Thyroid gland (tissue), 4 donors: ENCODE measurements around the gene CACNG6. TPM values are rescaled to one million over a fixed set of nuclear protein-coding genes. Genes with fewer than 3 reads are reported as not detected.

Source experiments
- DNase-seq, 2 donors: peaks; one replicate each; pipeline ENCODE4 v3.0.0-alpha.2; 2019
- H3K27ac ChIP-seq, 3 donors: fragments of 200-600 bp; sonication (generic); 1 replicate in 2 of 3; 2 replicates in 1 of 3; pipeline ENCODE4 v1.5.1; 2016 to 2019; ENCODE audit warnings: mild to moderate bottlenecking in 1 of 3, moderate library complexity in 1 of 3
- H3K27me3 ChIP-seq: fragments of 200-600 bp; sonication (generic); one replicate; pipeline ENCODE4 v1.5.1; 2019
- H3K36me3 ChIP-seq, 2 donors: fragments of 200-600 bp; sonication (generic); one replicate each; pipeline ENCODE4 v1.5.1; 2016 to 2019
- H3K4me1 ChIP-seq, 2 donors: fragments of 200-600 bp; sonication (generic); one replicate each; pipeline ENCODE4 v1.5.1; 2017 to 2019
- H3K4me3 ChIP-seq, 3 donors: fragments of 200-600 bp; sonication (generic); replicated peaks in 1 of 3; 1 replicate in 2 of 3; 2 replicates in 1 of 3; pipeline ENCODE4 v1.5.1; 2016; ENCODE audit warnings: mild to moderate bottlenecking in 1 of 3
- H3K9me3 ChIP-seq: fragments of 200-600 bp; sonication (generic); one replicate; pipeline ENCODE4 v1.5.1; 2017
- POLR2A ChIP-seq, 2 donors: fragments of 450-650 bp; IDR thresholded peaks; one replicate each; pipeline ENCODE4 v1.6.1; 2017; ENCODE audit warnings: antibody characterized with exemption in 2 of 2, mild to moderate bottlenecking in 2 of 2, moderate library complexity in 1 of 2
- WGBS, 2 donors: methylation state at CpG; one replicate each; pipeline ENCODE4 v1.1.5; 2017; 5-methylcytosine and 5-hydroxymethylcytosine counted together
- intact Hi-C: fragments of 100-400 bp; cut with DNase I; formaldehyde crosslinking; loops from one replicate; pipeline ENCODE4 v1.15.1; 2023
- total RNA-seq, 4 donors: library from RNA; depleted of rRNA; stranded (reverse); fragments of >200 nt; gene quantifications; one replicate each; pipeline ENCODE4 v1.2.3, GENCODE V29; 2016
- TF ChIP-seq, protein P1 (sequence below), 6 experiments: fragments of 200-600 bp in 3 of 6; fragments of 450-650 bp in 3 of 6; sonication (generic) in 3 of 6; IDR thresholded peaks; one replicate each; pipeline ENCODE4 v1.5.1; 2016 to 2019; ENCODE audit warnings: antibody characterized with exemption in 6 of 6, mild to moderate bottlenecking in 2 of 6, inconsistent platforms in 1 of 6, moderate library complexity in 1 of 6

CACNG6 gene
- total RNA-seq, 4 donors from 2014 or later = not detected

DNA sequence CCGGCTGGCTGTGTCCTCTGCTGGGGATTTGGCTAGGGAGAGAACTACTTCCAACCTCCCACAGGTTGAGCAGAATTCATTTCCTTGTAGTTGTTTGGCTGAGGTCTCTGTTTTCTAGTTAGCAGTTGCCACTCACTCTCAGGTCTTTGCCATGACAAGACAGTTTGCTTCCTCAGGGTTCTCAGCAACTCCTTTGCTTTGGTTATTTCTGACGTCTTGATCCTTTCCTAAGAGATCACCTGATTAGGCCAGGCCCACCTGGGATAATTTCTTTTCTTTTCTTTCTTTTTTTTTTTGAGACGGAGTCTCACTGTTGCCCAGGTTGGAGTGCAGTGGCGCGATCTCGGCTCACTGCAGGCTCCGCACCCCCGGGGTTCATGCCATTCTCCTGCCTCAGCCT is 38.1 kb upstream of the CACNG6 start:
- H3K4me1 ChIP-seq = no peaks in the 10 kb centered on the region
- DNase-seq = no peak
- intact Hi-C loops = no loop called here
- peaks cover 9% of the 10 kb centered on the region for H3K27me3 ChIP-seq
- WGBS, 2 donors = 91 to 94% methylated on average over 8 of the region's 8 CpGs
- H3K27ac ChIP-seq = no peak overlapping the region
- H3K4me3 ChIP-seq = no peak overlapping the region
- H3K9me3 ChIP-seq = no peaks in the 10 kb centered on the region
- TF ChIP-seq, protein P1, sequence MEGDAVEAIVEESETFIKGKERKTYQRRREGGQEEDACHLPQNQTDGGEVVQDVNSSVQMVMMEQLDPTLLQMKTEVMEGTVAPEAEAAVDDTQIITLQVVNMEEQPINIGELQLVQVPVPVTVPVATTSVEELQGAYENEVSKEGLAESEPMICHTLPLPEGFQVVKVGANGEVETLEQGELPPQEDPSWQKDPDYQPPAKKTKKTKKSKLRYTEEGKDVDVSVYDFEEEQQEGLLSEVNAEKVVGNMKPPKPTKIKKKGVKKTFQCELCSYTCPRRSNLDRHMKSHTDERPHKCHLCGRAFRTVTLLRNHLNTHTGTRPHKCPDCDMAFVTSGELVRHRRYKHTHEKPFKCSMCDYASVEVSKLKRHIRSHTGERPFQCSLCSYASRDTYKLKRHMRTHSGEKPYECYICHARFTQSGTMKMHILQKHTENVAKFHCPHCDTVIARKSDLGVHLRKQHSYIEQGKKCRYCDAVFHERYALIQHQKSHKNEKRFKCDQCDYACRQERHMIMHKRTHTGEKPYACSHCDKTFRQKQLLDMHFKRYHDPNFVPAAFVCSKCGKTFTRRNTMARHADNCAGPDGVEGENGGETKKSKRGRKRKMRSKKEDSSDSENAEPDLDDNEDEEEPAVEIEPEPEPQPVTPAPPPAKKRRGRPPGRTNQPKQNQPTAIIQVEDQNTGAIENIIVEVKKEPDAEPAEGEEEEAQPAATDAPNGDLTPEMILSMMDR (IDR thresholded peaks at IDR 0.05) = no peak
- no peak for TF ChIP-seq POLR2A (IDR thresholded peaks at IDR 0.05)
- no peaks in the 10 kb centered on the region for H3K36me3 ChIP-seq

GRCh38 chr19:53957448-53958167 is 33.8 kb upstream of the CACNG6 start:
- no peak overlapping the region for H3K27ac ChIP-seq
- no peaks in the 10 kb centered on the region for H3K36me3 ChIP-seq
- H3K4me3 ChIP-seq = no peak overlapping the region
- DNase-seq = no peak
- H3K4me1 ChIP-seq = no peaks in the 10 kb centered on the region
- intact Hi-C loops = no loop called here
- no peaks in the 10 kb centered on the region for H3K9me3 ChIP-seq
- H3K27me3 ChIP-seq = peaks cover 19% of the 10 kb centered on the region
- 4 to 5% methylated on average over 15 of the region's 15 CpGs for WGBS, 2 donors
- no peak for TF ChIP-seq POLR2A (IDR thresholded peaks at IDR 0.05)
- TF ChIP-seq, protein P1 (IDR thresholded peaks at IDR 0.05) = no peak

GRCh38 chr19:53958168-53958571 is 33.3 kb upstream of the CACNG6 start:
- Histone ChIP-seq H3K27me3 (peaks cover 19% of the 10 kb centered on the region), H3K4me1 (no peaks in the 10 kb centered on the region), H3K9me3 (no peaks in the 10 kb centered on the region), H3K4me3 (no peak overlapping the region), H3K36me3 (no peaks in the 10 kb centered on the region), H3K27ac (no peak overlapping the region)
- intact Hi-C loops = no loop called here
- no peak for DNase-seq
- 3 to 4% methylated on average over 10 to 14 of the region's 14 CpGs for WGBS, 2 donors
- TF ChIP-seq POLR2A (IDR thresholded peaks at IDR 0.05) = no peak
- TF ChIP-seq, protein P1 (IDR thresholded peaks at IDR 0.05) = no peak

DNA sequence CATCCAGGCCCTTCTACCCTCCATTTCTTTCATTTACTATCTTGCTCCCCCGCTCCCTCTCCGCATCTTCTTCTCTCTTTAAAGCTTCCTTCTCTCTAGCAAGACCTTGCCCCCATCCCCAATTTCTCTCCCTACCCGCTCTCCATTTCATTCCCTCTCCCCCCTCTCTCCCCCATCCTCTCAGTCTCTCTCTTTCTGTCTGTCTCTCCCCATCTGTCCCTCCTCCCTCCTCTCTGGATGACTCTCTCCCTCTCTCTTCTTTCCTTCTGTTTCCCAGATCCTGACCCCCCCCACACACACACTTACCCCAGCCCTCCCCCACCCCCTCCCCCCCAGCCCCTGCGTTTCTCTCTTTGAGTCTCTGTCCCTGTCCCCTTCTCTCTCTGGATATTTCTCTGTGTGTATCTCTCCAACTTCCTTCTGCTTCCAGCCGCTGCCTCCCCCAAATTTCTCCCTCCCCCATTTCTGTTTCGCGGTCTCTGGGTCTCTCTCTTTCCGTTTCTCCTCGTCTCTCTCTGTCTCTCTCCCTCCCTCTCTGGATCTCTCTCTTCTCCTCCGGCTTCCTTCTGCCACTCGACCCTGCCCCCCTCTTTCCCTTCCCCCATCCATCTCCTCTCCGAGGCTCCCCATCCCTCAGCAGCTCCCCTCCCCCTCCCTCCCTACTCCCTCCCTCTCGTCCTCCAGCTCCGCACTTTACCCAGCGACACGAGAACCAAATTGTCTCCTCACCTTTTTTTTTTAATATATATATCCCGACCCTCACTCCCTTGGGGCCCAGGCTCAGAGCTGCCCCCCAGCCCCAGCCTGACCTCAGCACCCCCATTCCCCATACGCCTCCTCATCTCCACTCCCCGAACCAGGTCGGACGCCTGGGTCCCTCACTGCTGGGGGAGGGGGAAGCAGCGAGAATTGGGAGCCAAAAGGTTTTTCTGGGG is 32.3 kb upstream of the CACNG6 start:
- Histone ChIP-seq H3K9me3 (no peaks in the 10 kb centered on the region), H3K4me3 (no peak overlapping the region), H3K27me3 (peaks cover 19% of the 10 kb centered on the region), H3K27ac (no peak overlapping the region), H3K36me3 (no peaks in the 10 kb centered on the region), H3K4me1 (no peaks in the 10 kb centered on the region)
- 1 to 3% methylated on average over 19 to 21 of the region's 22 CpGs for WGBS, 2 donors
- DNase-seq = no peak
- TF ChIP-seq, protein P1 (IDR thresholded peaks at IDR 0.05) = no peak
- no peak for TF ChIP-seq POLR2A (IDR thresholded peaks at IDR 0.05)
- intact Hi-C loops = no loop called here

- H3K27me3 ChIP-seq = peaks cover 19% of the 10 kb centered on the region
Measured at GRCh38 chr19:53960187-53960586, 31.2 kb upstream of the CACNG6 start.

More at GRCh38 chr19:53960187-53960586, 31.2 kb upstream of the CACNG6 start:
- intact Hi-C loops = no loop called here
- no peak for TF ChIP-seq POLR2A (IDR thresholded peaks at IDR 0.05)
- TF ChIP-seq, protein P1 (IDR thresholded peaks at IDR 0.05) = no peak
- Histone ChIP-seq H3K36me3 (no peaks in the 10 kb centered on the region), H3K4me1 (no peaks in the 10 kb centered on the region), H3K27ac (no peak overlapping the region), H3K9me3 (no peaks in the 10 kb centered on the region), H3K4me3 (no peak overlapping the region)
- 3% methylated on average over 10 of the region's 10 CpGs for WGBS, 2 donors
- no peak for DNase-seq
